GM19238 (cell line): ENCODE measurements around the gene IBA57.
"Not testable (repeated sequence)": the region's sequence is repeated elsewhere in the genome, so short reads cannot be mapped to it uniquely, and the experiment has no call there.

Experiments used
- DNase-seq: peaks from one replicate; pipeline ENCODE4 v3.0.0; 2011; ENCODE audit warnings: low spot score; ENCODE audit not compliant: insufficient read length

Gene IBA57

DNA sequence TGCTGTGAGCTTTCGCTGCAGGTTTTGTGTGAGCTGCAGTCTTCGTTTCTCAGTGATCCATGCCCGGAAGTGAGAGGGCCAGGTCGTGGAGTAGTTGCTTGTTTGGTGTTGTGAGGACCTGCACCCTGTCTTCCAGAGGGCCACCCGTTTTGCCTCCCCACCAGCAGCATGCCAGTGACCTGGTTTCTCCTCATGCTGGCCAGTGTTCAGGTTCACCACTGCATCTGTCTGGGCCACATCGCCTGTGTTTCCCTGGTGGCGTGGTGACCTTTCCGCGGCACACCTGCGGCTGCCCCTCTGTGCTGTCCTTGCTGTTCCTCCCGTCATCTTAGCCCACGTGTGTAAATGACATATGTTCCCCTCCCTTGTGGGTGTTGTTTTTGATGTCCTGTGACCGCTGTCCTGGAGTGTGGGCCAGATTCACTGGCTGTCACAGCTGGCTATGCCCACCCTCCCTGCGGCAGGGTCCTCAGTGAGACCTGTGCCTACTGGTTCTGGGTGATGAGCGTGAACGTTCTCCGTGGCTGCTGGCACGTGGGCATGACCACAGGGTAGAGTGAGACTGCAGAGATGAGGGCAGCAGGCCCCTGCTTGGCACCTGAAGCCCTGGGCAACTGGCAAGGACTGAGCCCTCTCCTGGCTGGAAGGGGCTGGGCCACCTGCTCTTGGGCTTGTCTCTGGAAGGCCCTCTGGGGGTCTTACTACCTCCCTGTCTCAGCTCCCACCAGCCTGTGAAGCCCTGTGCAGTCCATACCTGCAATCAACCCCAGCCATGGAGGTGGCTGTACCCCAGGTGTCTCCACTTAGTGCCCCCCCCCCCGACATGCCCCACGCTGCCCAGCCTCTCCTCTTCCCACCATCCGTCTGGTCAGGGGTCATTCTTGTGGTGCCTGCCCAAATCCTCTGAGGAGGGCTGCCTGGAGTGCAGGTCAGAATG lies 7.3 kb downstream of the IBA57 start:
- DNase-seq: no peak

DNA sequence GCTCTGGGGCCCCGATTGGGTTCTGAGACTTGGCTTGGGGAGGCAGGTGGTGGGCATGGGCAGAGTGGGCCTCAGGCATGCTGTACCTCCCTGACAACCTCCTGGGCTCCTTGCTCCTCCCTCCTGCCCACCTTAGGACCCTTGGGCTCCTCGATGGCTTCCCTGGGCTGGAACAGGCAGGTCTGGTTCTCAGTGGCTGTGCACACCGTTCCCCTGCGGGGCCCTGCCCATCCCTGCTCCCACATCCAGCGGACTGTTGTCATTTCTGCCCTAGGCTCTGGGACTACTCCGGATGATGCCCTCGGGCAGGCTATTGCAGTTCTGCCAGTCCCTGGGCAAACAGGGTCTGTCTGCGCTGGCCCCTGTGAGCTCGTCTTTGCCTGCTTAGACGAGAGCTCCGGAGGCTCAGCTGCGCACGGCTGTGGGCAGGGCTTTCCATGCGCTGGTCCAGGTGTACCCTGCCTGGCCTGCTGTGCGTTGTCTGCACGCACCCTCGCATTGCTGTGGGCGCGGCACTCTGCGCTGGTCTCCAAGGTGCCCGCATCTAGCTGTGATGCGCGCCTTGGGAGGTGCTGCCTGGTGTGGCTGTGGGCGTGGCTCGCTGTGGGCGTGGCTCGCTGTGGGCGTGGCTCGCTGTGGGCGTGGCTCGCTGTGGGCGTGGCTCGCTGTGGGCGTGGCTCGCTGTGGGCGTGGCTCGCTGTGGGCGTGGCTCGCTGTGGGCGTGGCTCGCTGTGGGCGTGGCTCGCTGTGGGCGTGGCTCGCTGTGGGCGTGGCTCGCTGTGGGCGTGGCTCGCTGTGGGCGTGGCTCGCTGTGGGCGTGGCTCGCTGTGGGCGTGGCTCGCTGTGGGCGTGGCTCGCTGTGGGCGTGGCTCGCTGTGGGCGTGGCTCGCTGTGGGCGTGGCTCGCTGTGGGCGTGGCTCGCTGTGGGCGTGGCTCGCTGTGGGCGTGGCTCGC lies 8.2 kb downstream of the IBA57 start:
- DNase-seq: not testable (repeated sequence)

DNA sequence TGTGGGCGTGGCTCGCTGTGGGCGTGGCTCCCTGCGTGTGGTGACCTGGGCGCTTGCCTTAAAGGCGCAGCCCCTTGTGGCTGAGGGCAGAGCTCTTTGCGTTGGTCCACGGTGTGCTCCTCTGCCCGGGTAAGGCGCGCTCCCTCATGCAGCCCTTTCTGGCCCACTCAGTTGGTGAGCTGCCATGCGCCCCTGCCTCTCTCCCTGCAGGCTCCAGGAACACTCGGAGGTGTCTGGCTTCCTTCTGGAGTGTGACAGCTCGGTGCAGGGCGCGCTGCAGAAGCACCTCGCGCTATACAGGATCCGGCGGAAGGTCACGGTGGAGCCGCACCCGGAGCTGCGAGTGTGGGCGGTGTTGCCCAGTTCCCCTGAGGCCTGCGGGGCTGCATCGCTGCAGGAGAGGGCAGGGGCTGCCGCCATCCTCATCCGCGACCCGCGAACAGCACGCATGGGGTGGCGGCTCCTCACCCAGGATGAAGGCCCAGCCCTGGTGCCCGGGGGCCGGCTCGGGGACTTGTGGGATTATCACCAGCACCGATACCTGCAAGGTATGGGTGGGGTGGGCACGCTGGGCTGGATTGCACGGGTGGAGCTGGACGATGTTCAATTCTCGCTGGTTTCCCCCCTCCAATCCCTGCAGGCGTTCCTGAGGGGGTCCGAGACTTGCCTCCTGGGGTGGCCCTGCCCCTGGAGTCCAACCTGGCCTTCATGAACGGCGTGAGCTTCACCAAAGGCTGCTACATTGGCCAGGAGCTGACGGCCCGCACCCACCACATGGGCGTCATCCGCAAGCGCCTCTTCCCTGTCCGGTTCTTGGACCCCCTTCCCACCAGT lies 9.1 kb downstream of the IBA57 start:
- DNase-seq: peak; percentile 32

GRCh38 chr1:228175316-228176023 lies 9.9 kb downstream of the IBA57 start:
- no peak for DNase-seq

- DNase-seq: no peak
Measured at GRCh38 chr1:228176024-228176395, 10.4 kb downstream of the IBA57 start.

DNA sequence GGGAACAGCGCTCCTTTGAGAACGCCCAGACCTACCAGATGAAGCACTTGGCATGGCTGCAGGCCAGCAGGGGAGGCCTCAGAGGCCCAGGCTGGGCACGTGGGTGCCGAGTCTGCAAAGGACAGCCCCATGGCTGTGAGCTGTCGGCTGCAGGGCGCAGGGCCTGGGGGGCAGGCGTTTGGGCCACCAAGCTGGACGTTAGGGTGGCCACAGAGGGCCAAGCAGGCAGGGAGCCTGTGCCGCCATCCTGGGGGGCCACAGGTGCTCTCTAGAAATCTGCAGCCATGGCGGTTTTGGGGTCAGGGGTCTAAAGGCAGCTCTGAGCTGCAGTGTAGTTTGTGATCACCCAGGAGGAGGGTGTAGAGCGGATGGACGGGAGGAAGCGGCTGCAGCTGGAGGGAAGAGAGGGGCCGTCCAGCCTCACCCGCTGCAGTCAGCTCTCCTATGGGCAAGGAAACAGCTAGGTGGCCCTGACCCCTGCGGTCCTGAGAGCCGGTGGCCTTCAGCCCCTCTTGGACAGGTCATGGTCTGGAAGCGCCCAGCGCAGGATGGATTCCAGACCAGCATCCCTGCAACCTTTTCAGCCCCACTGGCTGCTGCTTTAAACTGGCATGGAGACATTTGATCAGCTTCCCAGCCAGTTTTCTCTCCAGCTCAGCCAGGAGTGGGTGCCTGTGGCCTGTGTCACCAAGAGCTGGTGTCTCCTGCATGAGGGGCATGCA lies 11.0 kb downstream of the IBA57 start:
- DNase-seq: no peak

- DNase-seq: no peak
Measured at GRCh38 chr1:228177183-228177475, 11.5 kb downstream of the IBA57 start.

DNA sequence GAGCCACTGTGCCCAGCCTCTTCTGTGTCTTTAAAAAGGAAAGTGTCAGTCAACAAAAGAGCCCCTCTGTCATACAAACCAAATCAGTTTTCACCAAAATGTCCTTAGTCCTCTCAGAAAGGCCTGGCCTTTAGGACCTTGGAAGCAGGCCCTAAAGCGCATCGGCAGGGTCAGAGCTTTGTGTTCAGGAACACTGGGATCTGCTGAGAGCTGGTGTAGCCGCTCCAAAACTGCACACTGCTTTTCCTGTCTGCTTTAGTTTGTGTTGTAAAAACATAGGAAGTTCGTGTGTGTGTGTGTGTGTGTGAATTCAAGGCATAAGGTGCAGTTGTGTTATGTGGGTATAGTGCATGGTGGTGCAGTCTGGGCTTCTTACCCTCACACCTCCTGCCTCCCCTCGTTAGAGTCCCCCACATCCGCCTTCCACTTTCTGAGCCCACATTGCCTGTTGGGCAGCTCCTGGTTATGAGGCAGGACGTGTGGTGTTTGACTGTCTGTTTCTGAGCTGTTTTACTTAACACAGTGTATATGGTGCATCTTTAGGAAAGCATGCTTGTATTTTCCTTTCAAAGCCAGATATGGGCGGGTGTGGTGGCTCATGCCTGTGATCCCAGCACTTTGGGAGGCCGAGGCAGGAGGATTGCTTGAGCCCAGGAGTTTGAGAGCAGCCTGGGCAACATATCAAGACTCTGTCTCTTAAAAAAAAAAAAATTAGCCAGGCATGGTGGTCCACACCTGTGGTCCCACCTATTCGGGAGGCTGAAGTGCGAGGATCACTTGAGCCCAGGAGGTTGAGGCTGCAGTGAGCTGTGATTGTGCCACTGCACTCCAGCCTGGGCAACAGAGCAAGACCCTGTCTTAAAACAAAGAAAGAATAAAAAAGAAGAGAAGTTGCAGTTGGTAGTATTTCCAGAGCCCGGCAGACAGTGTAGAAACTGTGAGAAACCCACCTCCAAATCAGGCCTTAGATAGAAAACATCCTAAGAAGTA lies 12.4 kb downstream of the IBA57 start:
- DNase-seq: no peak

DNA sequence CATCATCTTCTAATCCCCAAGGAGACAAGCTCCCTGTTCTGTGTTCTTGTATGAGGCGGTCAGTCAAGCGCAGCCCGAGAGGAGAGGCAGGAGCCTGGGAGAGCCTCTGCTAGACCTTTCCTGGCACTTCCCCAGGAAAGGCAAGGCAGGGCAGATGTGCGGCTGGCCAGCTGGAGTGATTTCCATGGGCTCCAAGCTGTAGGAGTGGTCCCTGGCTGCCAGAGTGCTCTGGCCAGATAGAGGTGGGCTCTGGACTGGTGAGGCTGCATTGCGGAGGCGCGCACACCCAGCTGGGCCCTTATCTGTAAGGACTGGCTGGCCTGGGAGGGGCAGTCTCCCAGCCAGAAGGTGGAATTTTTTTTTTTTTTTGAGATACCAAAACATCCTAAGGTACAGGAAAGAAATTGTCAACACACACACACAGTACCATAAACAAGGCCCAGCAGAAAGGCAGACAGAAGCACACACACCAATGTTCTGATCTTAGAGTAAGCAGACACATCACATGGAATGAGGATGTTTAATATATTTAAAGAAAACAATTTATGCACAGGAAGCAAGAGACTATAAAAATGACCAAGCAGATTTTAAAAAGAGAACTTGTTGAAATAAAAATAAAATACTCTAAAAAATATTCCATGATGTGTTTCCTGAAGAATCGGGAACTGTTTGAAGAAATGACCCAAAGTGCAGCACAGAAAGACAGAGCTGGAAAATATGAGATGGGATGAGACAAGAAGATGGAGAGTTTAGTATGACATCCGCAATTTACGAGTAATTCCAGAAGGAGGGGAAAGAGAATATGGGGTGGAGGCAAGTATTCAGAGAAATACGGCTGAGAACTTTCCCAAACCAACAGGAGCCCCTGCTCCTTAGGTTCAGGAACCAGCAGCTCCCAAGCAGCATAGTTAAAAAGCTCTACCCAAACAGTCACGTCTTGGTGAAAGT lies 13.4 kb downstream of the IBA57 start:
- DNase-seq: no peak

GRCh38 chr1:228180271-228180958 lies 14.8 kb downstream of the IBA57 start:
- DNase-seq: no peak

- no peak for DNase-seq
Measured at GRCh38 chr1:228180959-228181644, 15.5 kb downstream of the IBA57 start.

- DNase-seq: no peak
Measured at GRCh38 chr1:228181645-228182034, 16.0 kb downstream of the IBA57 start.

DNA sequence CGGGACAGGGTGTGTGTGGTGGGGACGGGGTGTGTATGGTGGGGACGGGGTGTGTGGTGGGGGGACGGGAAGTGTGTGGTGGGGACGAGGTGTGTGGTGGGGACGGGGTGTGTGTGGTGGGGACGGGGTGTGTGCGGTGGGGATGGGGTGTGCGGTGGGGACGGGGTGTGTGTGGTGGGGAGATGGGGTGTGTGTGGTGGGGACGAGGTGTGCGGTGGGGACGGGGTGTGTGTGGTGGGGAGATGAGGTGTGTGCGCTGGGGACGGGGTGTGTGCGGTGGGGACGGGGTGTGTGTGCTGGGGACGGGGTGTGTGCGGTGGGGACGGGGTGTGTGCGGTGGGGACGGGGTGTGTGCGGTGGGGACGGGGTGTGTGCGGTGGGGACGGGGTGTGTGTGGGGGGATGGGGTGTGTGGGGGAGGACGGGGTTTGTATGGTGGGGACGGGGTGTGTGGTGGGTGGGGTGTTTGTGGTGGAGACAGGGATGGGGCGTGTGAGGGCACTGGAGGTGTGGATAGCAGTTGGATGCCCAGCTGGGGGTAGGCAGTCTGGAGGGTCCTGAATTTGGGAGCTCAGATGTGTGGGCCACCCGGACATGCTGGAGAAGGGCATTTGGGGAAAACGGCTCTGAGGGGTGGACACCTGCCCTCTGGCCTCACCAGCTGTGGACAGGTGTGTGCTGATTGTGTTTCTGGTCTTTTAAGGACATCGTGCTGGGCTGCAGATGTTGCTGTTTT lies 16.9 kb downstream of the IBA57 start:
- no peak for DNase-seq

DNA sequence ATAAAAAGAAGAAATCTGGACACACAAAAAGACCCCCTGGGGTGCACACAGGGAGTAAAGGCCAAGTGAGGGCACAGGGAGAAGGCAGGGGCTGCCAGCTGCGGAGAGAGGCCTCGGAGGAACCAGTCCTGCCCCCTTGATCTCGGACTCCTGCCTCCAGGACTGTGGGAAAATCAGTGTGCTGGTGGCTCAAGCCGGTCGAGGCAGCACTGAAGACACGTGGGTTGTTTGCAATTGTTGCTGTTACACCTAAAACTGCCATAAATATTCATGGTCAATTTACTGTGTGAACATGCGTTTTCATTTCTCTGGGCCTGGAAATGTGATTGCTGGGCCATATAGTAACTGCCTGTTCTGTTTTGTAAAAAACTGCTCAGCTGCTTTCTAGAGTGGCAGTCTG lies 18.5 kb downstream of the IBA57 start:
- no peak for DNase-seq

DNA sequence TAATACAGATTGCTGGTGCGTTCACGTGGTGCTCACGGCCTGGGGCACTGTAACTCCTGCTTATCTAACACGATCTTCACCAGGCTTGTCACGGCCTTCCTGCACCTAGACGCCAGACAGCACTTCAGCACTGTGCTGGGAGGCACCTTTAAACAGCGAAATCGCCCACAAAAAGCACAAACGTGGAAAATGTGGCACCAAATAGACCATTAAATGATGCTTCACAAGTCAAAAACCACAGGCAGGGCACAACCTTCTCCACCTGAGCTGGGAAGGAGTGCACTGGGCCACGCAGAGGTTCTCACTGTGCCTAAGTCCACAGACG lies 20.0 kb downstream of the IBA57 start:
- DNase-seq: no peak

DNA sequence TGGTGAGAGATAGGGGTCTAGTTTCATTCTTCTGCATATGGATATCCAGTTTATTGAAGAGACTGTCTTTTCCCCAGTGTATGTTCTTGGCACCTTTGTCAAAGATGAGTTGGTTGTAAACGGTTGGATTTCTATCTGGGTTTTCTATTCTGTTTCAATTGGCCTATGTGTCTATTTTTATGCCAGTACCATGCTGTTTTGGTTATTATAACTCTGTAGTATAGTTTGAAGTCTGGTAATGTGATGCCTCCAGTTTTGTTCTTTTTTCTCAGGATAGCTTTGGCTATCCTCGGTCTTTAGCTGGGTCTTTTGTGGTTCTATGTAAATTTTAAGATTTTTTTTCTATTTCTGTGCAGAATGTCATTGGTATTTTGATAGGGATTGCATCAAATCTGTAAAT lies 22.6 kb downstream of the IBA57 start:
- DNase-seq: not testable (repeated sequence)
